ENCODE results near the gene PLEKHA6. TPM values are rescaled to one million over a fixed set of nuclear protein-coding genes. Genes with fewer than 3 reads are reported as not detected.

PLEKHA6 gene
- total RNA-seq, 2 experiments from 2014 or later, result not detected

DNA sequence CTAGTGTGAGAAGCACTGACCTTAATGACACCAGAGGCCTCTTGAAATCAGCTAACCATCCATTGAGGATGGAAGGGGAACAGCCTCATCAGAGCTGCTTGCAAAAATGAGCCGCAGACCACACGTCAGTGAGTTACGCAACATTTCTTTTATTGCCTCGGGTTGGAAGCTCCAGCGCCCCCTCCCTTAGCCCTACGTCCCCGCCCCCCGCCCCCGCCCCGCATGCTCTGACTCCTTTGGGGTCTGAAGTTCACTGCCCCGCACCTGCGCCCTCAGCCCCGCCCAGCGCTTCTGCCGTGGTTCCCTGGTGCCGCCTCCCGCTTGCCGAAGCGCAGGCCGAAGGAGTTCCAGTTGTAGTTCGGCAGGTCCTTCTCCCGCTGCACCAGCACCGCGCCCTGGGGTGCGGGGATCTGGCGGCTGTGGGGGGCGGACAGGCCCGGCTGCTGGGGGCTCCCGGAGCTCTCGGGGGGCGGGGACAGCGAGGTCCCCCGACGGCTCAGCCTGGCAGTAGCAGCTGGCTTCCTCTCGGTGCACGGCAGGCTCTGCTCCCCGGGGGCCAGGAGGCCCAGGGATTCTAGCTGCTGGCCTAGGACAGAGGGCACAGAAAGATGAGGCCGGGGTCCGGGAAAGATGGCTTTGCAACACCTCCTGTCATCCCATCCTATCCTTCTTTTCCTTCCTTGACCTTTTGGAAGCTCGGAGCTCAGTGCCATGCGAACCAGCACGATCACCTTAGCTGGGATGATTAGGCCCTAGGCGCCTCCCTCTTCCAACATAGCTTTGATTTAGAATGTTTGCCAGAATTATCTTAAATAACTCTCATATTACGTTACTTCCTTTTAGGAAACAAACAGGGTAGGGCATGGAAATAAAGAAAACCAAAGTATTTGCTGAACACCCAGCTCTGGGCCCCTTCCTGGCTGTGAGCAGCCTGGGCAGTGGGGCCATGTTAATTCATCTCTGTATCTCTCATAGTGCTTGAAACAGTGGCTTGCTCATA, 169.2 kb downstream of the PLEKHA6 start:
- no peak overlapping the region for H3K27ac Mint-ChIP-seq
- CTCF ChIA-PET, result interaction anchor here (0.5 to 1.5 kb wide), 6 partner anchors 10 to 884 kb away, joined by 3 to 6 read pairs (median 3); no protein-coding TSS in a partner anchor
- no peak overlapping the region for H3K4me3 Mint-ChIP-seq
- H3K4me1 Mint-ChIP-seq, result peaks cover 12% of the 10 kb centered on the region
- no peaks in the 10 kb centered on the region for H3K36me3 Mint-ChIP-seq (ENCODE audit: low read depth)
- peaks cover 42% of the 10 kb centered on the region for H3K27me3 Mint-ChIP-seq
- H3K9me3 Mint-ChIP-seq, result peaks cover 3% of the 10 kb centered on the region
- POLR2A ChIA-PET, result no interaction called here
- no peak for DNase-seq

DNA sequence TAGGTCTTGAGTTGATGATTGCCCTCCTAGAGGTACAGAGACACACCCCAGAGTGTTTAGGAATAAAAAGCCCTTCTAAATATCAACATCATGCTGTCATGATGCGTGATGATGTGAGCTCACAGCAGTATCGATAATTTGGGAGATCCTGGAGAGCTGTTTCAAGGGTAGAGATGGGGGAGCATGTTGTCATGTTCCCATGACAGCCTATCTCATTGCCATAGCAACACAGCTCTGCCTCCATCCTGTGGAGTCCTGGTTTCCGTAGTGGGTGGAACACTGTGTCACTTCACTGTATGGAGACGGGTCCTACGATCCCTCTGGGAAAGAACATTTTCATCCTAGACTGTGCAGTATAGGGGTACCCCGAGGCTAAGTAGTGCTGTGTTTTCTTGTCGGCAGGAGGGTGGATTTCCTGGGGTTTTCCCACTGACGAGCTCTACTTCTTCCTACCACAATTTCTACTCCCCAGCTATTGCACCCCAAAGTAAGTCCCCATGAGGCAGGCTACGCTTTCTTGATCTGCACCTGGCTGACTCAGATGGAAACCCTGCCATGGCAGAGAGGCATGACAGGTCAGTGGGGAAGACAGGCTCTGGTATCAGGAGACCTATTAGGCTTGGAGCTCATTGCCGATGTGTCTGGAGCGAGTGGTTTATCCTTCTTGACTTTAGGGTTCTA, 170.6 kb downstream of the PLEKHA6 start:
- ChIA-PET POLR2A (no interaction called here), CTCF (interaction anchor here (0.5 to 1.7 kb wide), 6 partner anchors 18 to 71 kb away, joined by 3 to 4 read pairs (median 3); partner anchors contain the start of gene REN)
- Mint-ChIP-seq H3K4me1 (peaks cover 6% of the 10 kb centered on the region), H3K9me3 (no peaks in the 10 kb centered on the region), H3K27ac (no peak overlapping the region), H3K4me3 (no peak overlapping the region), H3K36me3 (ENCODE audit: low read depth) (no peaks in the 10 kb centered on the region), H3K27me3 (peaks cover 45% of the 10 kb centered on the region)
- DNase-seq, result no peak

DNA sequence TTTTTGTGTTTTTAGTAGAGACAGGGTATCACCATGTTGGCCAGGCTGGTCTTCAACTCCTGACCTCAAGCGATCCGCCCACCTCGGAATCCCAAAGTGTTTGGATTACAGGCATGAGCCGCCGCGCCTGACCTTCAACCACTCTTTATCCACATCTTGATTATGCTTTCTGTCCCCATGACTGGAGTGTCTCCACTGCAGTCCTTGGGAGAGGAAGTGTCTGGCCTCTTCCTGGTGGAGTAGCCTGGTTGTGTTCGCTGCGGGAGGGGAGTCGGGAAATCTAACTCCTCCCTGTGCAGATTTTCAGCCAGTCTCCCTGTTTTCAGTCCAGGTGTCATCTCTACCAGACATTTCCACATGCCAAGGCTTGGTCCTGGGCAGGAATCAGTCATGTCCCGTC, 173.1 kb downstream of the PLEKHA6 start:
- DNase-seq, result no peak
- peaks cover 39% of the 10 kb centered on the region for H3K27me3 Mint-ChIP-seq
- H3K4me1 Mint-ChIP-seq, result peaks cover 6% of the 10 kb centered on the region
- H3K36me3 Mint-ChIP-seq (ENCODE audit: low read depth), result no peaks in the 10 kb centered on the region
- H3K4me3 Mint-ChIP-seq, result no peak overlapping the region
- no peak overlapping the region for H3K27ac Mint-ChIP-seq
- ChIA-PET CTCF (interaction anchor here (1.2 kb wide), 2 partner anchors 11 to 329 kb away, joined by 3 read pairs; no protein-coding TSS in a partner anchor), POLR2A (no interaction called here)
- no peaks in the 10 kb centered on the region for H3K9me3 Mint-ChIP-seq

GRCh38 chr1:204181116-204181515, 178.6 kb downstream of the PLEKHA6 start:
- POLR2A ChIA-PET, result no interaction called here
- H3K27me3 Mint-ChIP-seq, result peaks cover 5% of the 10 kb centered on the region
- no peaks in the 10 kb centered on the region for H3K9me3 Mint-ChIP-seq
- CTCF ChIA-PET, result no interaction called here
- no peak overlapping the region for H3K4me3 Mint-ChIP-seq
- H3K27ac Mint-ChIP-seq, result no peak overlapping the region
- no peaks in the 10 kb centered on the region for H3K4me1 Mint-ChIP-seq
- no peaks in the 10 kb centered on the region for H3K36me3 Mint-ChIP-seq (ENCODE audit: low read depth)
- no peak for DNase-seq

DNA sequence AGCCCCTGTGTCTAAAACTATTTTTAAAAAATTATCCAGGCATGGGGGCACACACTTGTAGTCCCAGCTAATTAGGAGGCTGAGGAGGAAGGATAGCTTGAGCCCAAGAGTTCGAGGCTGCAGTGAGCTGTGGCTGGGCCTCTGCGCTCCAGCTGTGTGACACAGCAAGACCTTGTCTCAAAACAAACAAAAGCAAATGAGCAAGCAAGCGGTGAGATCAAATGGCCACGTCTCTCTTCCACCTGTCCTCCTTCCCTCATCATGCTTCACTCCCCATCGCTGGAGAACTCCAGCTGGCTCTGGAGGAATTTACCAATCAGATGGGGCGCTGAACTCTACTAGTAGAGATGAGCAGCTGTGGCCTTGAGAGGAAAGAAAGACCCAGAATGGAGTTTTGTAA, 179.6 kb downstream of the PLEKHA6 start:
- ChIA-PET POLR2A (no interaction called here), CTCF (interaction anchor here (1.0 kb wide), 1 partner anchor 11 kb away, joined by 4 read pairs; no protein-coding TSS in a partner anchor)
- peaks cover 5% of the 10 kb centered on the region for H3K27me3 Mint-ChIP-seq
- H3K4me1 Mint-ChIP-seq, result no peaks in the 10 kb centered on the region
- no peak overlapping the region for H3K4me3 Mint-ChIP-seq
- H3K36me3 Mint-ChIP-seq (ENCODE audit: low read depth), result no peaks in the 10 kb centered on the region
- no peaks in the 10 kb centered on the region for H3K9me3 Mint-ChIP-seq
- no peak for DNase-seq
- no peak overlapping the region for H3K27ac Mint-ChIP-seq

DNA sequence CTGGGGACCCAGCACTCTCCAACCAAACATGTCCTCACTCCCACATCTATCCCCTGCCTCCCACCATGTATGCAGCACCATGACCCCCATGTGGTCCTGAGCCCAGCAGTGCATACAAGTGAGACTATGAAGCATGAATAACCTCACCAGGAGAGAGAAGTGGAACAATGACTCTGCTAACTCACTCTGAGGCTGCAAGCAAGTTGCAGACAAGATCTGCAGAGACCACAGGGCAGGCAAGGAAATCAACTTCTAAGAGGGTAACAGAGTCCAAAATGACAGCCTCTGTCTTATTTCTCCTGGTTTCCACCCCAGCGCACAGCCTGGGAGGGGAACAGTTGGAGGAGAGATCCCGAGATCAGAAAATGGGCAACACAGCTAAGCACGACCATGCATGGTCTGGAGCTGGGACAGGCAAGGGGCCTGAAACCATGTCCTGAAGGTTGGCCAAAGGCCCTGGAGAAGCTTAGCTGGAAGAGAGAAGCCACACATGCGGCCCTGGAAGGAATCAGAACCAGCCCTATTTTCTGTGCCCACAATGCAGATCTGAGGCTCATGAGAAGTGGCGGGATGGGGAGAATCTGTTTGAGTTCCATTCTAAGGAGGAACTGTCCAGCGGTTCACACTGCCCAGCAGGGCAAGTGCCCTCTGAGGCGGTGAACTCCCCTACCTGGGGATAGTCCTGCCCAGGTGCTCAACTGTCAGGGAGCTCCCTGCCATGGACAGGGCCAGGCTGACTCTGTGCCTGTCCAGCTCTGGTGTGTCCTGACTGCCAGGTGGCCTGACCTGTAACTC, 181.0 kb downstream of the PLEKHA6 start:
- Mint-ChIP-seq H3K4me3 (no peak overlapping the region), H3K36me3 (ENCODE audit: low read depth) (no peaks in the 10 kb centered on the region), H3K4me1 (no peaks in the 10 kb centered on the region), H3K9me3 (peaks cover 1% of the 10 kb centered on the region), H3K27me3 (peaks cover 3% of the 10 kb centered on the region), H3K27ac (no peak overlapping the region)
- POLR2A ChIA-PET, result no interaction called here
- no peak for DNase-seq
- CTCF ChIA-PET, result interaction anchor here (0.6 to 1.3 kb wide), 2 partner anchors 17 to 316 kb away, joined by 3 read pairs; partner anchors contain the start of gene KISS1

- H3K9me3 Mint-ChIP-seq, result peaks cover 2% of the 10 kb centered on the region
- ChIA-PET POLR2A (no interaction called here), CTCF (interaction anchor here (1.3 kb wide), 1 partner anchor 19 kb away, joined by 3 read pairs; the partner anchor contains the start of gene KISS1)
- no peaks in the 10 kb centered on the region for H3K4me1 Mint-ChIP-seq
- peaks cover 3% of the 10 kb centered on the region for H3K27me3 Mint-ChIP-seq
- no peak for DNase-seq
- no peaks in the 10 kb centered on the region for H3K36me3 Mint-ChIP-seq (ENCODE audit: low read depth)
- no peak overlapping the region for H3K4me3 Mint-ChIP-seq
- no peak overlapping the region for H3K27ac Mint-ChIP-seq
Observed at GRCh38 chr1:204177133-204177532, 182.6 kb downstream of the PLEKHA6 start.

- H3K27me3 Mint-ChIP-seq, result peaks cover 3% of the 10 kb centered on the region
- no peak overlapping the region for H3K27ac Mint-ChIP-seq
- POLR2A ChIA-PET, result no interaction called here
- CTCF ChIA-PET, result interaction anchor here (1.4 kb wide), 1 partner anchor 13 kb away, joined by 4 read pairs; no protein-coding TSS in a partner anchor
- H3K4me3 Mint-ChIP-seq, result no peak overlapping the region
- no peaks in the 10 kb centered on the region for H3K4me1 Mint-ChIP-seq
- no peaks in the 10 kb centered on the region for H3K36me3 Mint-ChIP-seq (ENCODE audit: low read depth)
- H3K9me3 Mint-ChIP-seq, result peaks cover 6% of the 10 kb centered on the region
- no peak for DNase-seq
Observed at GRCh38 chr1:204176049-204176448, 183.7 kb downstream of the PLEKHA6 start.

GRCh38 chr1:204174958-204175357, 184.8 kb downstream of the PLEKHA6 start:
- peaks cover 2% of the 10 kb centered on the region for H3K27me3 Mint-ChIP-seq
- POLR2A ChIA-PET, result no interaction called here
- no peaks in the 10 kb centered on the region for H3K36me3 Mint-ChIP-seq (ENCODE audit: low read depth)
- H3K27ac Mint-ChIP-seq, result no peak overlapping the region
- no peak for DNase-seq
- H3K4me3 Mint-ChIP-seq, result no peak overlapping the region
- CTCF ChIA-PET, result interaction anchor here (1.4 kb wide), 1 partner anchor 12 kb away, joined by 4 read pairs; no protein-coding TSS in a partner anchor
- H3K4me1 Mint-ChIP-seq, result no peaks in the 10 kb centered on the region
- peaks cover 17% of the 10 kb centered on the region for H3K9me3 Mint-ChIP-seq

- ChIA-PET POLR2A (no interaction called here), CTCF (interaction anchor here (1.2 kb wide), 2 partner anchors 191 to 226 kb away, joined by 3 read pairs; no protein-coding TSS in a partner anchor)
- peaks cover 32% of the 10 kb centered on the region for H3K9me3 Mint-ChIP-seq
- H3K4me1 Mint-ChIP-seq, result no peaks in the 10 kb centered on the region
- H3K27me3 Mint-ChIP-seq, result peaks cover 2% of the 10 kb centered on the region
- H3K36me3 Mint-ChIP-seq (ENCODE audit: low read depth), result peaks cover 1% of the 10 kb centered on the region
- H3K4me3 Mint-ChIP-seq, result no peak overlapping the region
- no peak overlapping the region for H3K27ac Mint-ChIP-seq
- DNase-seq, result no peak
Observed at GRCh38 chr1:204172404-204173029, 187.2 kb downstream of the PLEKHA6 start.

DNA sequence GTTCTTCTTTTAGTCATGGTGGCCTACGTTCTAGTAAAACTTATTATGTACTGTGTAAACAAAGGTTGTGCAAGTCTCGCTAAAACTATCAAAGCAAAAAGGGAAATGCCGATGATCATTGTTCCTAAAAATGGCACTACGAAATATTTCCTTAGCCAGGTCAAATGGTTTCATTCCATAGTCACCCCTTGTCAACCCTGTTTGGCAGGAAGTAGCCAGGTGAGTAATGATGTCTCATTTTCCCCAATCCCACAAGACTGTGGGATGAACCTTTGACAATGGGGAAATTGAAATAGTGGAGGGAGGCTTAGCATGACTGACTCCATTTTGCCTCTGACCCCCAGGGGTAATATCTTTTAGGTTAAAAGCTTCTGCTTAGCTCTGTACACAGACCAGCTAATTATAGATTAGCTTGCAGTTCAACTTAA, 188.0 kb downstream of the PLEKHA6 start:
- no peaks in the 10 kb centered on the region for H3K4me1 Mint-ChIP-seq
- H3K4me3 Mint-ChIP-seq, result no peak overlapping the region
- CTCF ChIA-PET, result interaction anchor here (0.6 to 1.2 kb wide), 3 partner anchors 191 to 1023 kb away, joined by 3 read pairs; no protein-coding TSS in a partner anchor
- H3K27me3 Mint-ChIP-seq, result peaks cover 2% of the 10 kb centered on the region
- peaks cover 1% of the 10 kb centered on the region for H3K36me3 Mint-ChIP-seq (ENCODE audit: low read depth)
- POLR2A ChIA-PET, result no interaction called here
- DNase-seq, result no peak
- H3K9me3 Mint-ChIP-seq, result peaks cover 35% of the 10 kb centered on the region
- H3K27ac Mint-ChIP-seq, result no peak overlapping the region

Data from activated CD4-positive, alpha-beta T cell treated with anti-CD3 and anti-CD28 coated beads, Interleukin-2, amount 10 ng/mL, durations not matched to agents 7 days and 5 days (primary cell).